GM21423 (cell line): ENCODE measurements around the gene PRTN3.

Source experiments
- ATAC-seq: cut with Tn5 transposase; IDR thresholded peaks from one replicate; pipeline ENCODE4 v1.9.1; 2021; ENCODE audit warnings: mild to moderate bottlenecking, moderate library complexity; ENCODE audit not compliant: unreplicated experiment

PRTN3 gene

DNA sequence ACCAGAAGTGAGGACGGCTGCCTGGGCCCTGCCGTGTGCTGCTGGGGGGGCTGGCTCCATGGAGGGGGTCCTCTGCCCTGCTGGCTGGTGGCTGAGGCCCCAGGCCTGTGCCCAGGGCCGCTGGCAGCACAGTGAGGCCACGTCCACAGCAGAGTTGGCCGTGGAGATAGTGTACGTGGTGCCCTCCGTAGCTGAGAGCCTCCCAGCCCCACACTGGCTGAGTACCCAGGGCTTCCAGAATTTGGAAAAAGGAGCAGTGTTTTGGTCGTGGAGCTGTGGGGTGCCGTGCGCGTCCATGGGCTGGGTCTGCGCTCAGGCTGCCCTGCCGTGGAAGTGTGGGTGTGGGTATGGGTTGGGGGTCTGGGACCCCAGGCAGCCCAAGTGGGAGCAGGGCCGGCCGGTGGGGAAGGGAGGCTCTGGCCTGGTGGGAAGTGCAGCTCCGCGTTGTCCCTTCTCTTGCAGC lies 37.7 kb upstream of the PRTN3 start:
- no peak for ATAC-seq

DNA sequence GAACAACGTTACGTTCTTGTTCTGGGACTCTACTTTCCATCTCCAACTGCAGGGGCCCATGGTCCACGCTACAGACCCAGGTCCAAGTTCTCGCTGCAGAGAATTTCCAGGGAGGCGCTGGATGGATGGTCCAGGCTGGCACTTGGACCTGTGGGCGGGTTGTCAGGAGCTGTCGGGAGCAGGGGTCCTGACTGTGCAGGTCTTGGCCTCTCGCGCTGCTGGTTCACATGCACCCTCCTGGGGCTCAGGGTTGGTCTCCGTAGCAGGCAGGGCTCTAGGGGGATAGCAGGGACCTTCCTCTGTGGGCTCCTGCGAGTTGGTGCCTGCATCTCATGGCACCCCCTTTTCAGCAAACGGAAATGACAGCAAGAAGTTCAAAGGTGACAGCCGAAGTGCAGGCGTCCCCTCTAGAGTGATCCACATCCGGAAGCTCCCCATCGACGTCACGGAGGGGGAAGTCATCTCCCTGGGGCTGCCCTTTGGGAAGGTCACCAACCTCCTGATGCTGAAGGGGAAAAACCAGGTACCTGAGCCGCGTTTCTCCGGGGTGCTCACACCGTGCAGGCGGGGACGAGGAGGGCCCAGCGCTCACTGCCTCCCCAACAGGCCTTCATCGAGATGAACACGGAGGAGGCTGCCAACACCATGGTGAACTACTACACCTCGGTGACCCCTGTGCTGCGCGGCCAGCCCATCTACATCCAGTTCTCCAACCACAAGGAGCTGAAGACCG lies 36.9 kb upstream of the PRTN3 start:
- ATAC-seq = no peak

DNA sequence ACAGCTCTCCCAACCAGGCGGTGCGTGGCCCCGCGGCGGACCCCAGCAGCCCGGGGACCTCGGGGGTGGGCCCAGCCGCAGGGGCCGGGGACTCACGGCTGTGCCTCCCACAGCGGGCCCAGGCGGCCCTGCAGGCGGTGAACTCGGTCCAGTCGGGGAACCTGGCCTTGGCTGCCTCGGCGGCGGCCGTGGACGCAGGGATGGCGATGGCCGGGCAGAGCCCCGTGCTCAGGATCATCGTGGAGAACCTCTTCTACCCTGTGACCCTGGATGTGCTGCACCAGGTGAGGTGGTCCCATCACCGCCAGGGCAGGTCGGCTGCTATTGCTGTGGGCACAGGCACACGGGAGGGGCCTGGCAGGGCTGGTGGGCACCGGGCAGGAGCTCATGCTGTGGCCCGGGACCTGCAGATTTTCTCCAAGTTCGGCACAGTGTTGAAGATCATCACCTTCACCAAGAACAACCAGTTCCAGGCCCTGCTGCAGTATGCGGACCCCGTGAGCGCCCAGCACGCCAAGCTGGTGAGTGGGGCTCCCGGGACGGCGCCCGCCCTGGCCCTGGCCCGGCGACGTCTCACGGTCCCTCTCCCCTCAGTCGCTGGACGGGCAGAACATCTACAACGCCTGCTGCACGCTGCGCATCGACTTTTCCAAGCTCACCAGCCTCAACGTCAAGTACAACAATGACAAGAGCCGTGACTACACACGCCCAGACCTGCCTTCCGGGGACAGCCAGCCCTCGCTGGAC lies 36.2 kb upstream of the PRTN3 start:
- no peak for ATAC-seq

DNA sequence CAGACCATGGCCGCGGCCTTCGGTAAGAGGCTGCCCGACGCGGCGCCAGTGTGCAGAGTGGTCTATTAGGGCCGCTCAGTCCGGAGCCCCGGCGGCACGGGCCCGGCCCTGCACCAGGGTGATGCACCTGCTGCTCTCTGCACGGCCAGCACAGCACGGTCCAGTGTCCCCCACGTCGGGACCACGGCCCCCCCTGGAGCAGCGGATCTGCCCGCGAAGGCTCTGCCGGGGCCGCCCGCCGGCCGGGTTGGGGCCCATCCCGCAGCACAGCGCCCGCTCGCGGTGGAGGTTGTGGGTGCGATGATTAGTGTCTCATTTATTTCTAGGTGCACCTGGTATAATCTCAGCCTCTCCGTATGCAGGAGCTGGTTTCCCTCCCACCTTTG lies 35.6 kb upstream of the PRTN3 start:
- no peak for ATAC-seq

DNA sequence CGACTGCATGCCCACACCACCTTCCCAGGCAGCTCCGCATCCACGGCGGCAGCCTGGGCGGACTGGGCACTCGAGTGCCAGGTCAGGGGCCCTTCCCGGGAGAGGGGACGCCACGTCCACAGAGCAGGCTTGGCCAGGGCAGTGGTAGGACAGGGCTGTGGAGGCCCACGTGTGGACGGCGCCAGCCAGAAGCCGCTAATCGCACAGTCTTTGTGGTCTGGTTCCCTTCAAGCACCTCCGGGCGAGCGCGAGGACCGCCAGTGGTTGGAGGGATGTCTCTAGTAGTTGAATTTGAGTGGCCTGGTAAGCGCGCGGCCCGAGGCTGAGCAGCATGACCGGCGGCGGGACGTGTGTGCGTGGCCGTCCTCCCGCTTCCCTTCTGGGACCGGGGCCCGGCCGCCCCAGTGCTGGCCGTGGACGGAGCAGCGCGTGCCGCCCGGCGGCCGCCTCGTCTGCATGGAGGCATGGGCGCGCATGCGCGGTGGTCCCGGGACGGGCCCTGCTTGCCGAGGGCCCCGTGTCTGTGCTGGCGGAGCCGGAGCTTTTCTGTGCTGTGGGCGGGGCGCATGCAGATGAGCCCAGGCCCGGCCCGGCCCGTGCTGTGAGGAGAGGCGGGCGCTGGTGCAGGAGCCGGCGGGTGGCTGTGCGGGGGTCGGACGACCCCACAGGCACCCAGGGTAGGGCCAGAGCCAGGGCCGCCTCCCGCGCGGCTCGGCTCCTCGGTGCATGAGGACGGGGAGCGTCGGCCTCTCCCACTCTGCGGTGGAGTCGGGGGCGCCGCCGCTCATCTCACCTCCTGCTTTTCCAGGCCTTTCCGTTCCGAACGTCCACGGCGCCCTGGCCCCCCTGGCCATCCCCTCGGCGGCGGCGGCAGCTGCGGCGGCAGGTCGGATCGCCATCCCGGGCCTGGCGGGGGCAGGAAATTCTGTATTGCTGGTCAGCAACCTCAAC lies 34.9 kb upstream of the PRTN3 start:
- no peak for ATAC-seq

DNA sequence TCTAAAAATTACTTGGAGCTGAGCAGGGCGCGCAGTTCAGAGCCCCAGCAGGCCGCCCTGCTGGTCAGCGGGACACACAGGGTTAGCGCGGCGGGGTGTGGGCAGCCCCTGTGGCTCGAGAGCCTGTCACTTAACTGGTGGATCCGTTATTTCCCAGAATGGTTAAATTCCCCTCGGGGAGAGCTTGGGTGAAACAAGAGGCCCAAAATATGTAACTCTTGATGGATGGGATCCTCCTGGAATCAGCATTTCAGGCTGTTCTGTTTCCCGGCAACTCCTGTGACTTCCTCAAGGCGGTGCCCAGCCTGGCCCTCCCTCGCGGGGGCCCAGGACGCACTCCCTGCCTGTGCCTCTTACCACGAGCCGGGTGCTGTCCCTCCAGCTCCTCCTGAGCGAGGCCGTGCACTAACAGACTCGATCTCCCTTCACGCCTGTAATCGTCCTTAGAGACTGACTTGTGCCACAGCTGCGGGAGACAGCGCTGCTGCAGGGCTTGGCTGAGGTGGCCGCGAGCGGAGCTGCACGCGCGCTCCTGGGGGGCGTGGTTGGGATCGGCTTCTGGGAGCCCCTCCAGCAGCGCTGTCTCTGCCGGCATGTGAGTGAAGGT lies 33.9 kb upstream of the PRTN3 start:
- ATAC-seq = no peak

DNA sequence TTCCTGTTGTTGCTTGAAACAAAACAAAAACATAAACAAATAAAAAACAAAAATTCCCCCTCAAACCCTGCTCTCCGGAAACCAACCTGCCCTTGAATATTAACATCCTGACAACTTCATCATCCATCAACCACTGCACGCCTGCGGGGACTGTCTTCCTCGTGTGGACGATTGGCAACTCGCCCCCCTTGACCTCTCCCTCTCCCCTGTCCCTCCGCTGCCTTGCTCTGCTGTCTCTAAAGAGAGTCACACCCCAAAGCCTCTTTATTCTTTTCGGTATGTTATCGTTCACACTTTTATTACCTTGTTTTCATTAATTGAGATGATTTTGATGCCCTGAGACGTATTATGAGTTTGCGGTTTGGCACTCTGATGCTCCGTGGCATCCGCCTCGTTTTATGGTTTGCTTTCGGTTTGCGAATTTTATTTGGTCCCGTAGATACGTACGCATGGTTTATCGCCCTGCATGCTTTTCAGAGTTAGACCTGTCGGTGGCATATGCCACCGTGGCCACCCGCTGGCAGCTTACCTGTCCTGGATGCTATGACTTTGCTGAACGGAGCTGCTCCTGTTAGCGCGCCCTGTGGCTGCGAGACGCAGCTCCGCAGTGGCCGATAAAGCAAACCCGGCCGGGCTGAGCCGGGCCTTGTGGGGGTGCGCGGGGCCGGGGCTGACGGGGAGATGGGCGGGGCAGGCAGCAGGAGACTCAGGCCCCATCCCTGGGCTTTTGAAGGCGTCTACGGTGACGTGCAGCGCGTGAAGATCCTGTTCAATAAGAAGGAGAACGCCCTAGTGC lies 33.0 kb upstream of the PRTN3 start:
- ATAC-seq = no peak

DNA sequence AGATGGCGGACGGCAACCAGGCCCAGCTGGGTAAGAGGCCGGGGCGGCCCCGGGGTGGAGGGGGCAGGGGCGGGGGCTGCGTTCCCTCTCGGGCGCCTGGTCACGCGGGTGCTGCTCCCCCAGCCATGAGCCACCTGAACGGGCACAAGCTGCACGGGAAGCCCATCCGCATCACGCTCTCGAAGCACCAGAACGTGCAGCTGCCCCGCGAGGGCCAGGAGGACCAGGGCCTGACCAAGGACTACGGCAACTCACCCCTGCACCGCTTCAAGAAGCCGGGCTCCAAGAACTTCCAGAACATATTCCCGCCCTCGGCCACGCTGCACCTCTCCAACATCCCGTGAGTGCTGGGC lies 32.4 kb upstream of the PRTN3 start:
- no peak for ATAC-seq

DNA sequence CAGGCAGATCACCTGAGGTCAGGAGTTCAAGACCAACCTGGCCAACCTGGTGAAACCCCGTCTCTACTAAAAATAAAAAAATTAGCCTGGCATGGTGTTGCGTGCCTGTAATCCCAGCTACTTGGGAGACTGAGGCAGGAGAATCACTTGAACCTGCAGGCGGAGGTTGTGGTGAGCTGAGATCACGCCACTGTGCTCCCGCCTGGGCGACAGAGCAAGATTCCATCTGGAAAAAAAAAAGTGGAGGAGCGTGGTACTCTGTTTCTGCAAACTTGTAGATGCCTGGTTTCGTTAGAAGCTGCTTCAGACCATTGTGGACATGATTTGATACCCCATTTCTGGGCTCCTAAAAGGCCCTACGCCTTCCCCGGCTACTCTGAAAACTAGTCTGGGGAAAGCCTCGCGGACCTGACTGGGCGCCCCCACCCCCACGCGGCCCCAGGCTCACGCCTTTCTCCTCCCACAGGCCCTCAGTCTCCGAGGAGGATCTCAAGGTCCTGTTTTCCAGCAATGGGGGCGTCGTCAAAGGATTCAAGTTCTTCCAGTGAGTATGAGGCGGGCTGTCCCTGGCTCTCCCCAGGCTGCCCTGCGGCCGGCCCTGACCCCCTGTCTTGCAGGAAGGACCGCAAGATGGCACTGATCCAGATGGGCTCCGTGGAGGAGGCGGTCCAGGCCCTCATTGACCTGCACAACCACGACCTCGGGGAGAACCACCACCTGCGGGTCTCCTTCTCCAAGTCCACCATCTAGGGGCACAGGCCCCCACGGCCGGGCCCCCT lies 30.5 kb upstream of the PRTN3 start:
- ATAC-seq = no peak

DNA sequence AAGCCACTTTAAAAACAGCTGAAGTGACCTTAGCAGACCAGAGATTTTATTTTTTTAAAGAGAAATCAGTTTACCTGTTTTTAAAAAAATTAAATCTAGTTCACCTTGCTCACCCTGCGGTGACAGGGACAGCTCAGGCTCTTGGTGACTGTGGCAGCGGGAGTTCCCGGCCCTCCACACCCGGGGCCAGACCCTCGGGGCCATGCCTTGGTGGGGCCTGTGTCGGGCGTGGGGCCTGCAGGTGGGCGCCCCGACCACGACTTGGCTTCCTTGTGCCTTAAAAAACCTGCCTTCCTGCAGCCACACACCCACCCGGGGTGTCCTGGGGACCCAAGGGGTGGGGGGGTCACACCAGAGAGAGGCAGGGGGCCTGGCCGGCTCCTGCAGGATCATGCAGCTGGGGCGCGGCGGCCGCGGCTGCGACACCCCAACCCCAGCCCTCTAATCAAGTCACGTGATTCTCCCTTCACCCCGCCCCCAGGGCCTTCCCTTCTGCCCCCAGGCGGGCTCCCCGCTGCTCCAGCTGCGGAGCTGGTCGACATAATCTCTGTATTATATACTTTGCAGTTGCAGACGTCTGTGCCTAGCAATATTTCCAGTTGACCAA lies 29.8 kb upstream of the PRTN3 start:
- ATAC-seq = no peak

DNA sequence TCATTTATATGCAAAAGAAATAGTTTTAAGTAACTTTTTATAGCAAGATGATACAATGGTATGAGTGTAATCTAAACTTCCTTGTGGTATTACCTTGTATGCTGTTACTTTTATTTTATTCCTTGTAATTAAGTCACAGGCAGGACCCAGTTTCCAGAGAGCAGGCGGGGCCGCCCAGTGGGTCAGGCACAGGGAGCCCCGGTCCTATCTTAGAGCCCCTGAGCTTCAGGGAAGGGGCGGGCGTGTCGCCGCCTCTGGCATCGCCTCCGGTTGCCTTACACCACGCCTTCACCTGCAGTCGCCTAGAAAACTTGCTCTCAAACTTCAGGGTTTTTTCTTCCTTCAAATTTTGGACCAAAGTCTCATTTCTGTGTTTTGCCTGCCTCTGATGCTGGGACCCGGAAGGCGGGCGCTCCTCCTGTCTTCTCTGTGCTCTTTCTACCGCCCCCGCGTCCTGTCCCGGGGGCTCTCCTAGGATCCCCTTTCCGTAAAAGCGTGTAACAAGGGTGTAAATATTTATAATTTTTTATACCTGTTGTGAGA lies 29.2 kb upstream of the PRTN3 start:
- ATAC-seq = no peak

DNA sequence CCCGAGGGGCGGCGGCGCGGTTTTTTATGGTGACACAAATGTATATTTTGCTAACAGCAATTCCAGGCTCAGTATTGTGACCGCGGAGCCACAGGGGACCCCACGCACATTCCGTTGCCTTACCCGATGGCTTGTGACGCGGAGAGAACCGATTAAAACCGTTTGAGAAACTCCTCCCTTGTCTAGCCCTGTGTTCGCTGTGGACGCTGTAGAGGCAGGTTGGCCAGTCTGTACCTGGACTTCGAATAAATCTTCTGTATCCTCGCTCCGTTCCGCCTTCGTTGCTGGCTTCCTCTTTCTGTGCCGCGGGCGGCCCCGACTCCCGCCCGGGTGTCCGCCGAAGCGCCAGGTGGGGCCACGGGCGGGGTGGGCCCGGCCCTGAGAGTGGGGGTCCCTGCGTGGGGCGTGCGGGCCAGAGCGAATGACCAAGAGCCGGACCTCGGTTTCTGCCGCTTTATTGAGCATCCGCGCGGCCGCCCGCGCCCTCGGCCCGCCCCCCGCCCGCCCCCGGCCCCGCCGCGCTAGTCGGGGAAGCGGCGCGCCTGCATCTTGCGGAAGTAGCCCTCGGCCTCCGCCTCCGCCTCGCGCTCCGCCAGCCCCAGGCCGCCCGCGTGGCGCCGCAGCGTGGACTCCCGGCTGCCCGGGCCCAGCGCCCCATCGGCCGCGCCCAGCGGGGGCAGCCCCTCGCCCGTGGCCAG lies 28.6 kb upstream of the PRTN3 start:
- ATAC-seq = no peak

DNA sequence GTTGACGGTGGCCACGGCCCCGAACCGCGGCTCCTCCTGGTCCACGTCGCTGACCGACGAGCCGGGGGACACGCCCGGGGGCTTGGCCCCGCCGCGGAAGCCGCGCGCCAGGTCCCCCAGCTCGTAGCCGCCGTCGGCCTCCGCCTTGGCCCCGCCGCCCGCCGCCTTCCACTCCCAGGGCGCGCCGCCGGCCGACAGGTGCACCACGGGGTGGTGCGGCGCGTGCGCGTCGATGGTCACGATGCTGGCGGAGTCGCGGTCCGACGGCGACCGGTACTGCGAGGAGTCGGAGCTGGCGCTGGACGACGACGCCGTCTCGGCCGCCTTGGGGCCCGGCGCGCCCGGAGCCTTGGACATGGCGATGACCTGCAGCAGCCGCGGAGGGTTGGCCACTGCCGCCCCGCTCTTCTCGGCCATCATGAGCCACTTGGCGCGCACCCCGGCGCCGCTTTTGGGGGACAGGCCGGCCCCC lies 28.0 kb upstream of the PRTN3 start:
- no peak for ATAC-seq

DNA sequence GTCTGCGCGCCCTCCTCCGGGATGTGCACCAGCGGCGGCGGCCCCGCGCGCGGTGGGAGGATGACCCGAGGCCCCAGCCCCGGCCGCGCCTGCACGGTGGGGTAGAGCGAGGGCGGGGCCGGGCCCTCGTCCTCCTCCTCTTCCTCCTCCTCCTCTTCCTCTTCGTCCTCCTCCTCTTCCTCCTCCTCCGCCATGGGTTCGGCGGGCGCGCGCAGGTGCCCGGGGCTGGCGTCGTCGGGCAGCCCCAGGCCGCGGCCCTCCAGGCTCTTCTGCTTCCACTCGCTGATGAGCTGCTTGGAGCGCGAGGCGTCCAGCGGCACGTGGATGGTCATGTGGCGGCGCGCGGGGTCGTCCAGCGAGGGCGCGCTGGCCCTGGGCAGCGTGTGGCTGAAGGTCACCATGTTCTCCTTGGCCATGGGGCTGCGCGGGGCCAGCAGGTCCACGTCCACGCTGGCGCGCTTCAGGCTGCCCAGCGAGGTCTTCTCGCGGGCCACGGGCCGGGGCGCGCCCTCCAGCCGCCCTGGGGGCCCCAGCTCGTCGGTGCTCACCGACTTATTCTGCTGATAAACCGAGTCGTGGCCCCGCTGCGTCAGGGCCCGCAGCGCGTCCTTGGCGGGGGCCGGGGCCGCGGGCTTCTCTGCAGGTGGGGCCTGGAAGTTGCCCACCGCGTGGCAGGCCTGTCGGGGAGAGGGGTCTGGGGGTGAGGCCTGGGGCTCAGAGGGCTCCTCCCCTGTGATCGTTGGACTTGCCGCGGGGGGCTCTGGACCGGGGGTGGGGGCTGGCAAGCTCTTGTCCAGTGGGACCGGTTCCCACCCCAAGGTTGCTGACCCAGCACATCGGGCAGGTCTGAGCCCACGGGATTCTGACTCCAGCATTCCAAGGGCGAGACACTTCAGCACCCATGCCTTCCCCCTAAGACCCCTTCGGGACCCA lies 27.3 kb upstream of the PRTN3 start:
- no peak for ATAC-seq

DNA sequence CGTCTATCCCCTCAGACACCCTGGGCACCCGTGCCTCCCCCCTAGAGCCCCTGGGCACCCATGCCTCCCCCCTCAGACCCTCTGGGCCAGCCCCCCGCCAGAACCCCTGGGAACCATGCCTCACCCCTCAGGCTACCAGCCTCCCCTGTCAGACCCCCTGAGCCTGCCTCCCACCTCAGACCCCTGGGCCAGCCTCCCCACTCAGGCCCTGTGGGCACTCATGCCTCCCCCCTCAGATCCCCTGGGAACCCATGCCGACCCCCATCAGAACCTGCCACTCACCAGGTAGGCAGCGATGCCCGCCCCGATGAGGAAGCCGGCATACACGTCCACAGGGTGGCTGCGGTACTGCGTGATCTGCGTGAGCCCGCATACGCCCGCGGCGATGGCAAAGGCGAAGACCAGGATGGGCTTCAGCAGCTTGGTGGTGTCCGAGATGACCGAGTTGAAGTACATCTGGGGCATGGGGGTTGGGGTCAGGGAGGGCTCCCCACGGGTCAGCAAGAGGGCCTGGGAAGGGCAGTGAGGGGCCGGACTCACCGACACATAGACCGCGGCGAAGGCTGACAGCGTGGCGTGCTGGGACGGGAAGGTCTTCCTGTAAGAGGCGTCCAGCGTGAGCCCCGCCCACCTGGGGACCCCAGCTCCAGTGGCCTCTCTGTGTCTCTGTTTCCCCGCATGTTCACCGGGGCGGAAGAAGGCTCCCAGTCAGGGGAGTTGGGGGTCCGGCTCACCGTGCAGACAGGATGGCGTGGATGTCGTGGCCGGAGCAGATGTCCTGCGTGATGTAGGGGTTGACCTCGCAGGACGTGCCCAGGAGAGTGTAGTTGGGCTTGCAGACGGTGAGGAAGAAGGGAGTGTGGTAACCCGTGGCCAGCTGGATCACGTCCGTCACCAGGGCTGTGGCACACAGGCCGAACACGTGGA lies 26.4 kb upstream of the PRTN3 start:
- no peak for ATAC-seq
